ENCODE results near the gene ZMAT5.
A peak's percentile ranks its signal among the peaks of the same experiment; 100 is the strongest.

GRCh38 chr22:29701155-29701999 is 65.4 kb downstream of the ZMAT5 start:
- TF ChIP-seq CTCF (IDR thresholded peaks at IDR 0.05) (peak in 2 of 6 experiments; percentile 24 to 31), POLR2A (IDR thresholded peaks at IDR 0.05) (no peak)
